GM19193 (cell line): ENCODE measurements around the gene MAD1L1.

Experiments
- POLR2A ChIP-seq: IDR thresholded peaks from 4 replicates; pipeline ENCODE4 v1.6.1; 2011; ENCODE audit not compliant: insufficient read depth, insufficient read length; ENCODE audit errors: extremely low read depth

The MAD1L1 gene

DNA sequence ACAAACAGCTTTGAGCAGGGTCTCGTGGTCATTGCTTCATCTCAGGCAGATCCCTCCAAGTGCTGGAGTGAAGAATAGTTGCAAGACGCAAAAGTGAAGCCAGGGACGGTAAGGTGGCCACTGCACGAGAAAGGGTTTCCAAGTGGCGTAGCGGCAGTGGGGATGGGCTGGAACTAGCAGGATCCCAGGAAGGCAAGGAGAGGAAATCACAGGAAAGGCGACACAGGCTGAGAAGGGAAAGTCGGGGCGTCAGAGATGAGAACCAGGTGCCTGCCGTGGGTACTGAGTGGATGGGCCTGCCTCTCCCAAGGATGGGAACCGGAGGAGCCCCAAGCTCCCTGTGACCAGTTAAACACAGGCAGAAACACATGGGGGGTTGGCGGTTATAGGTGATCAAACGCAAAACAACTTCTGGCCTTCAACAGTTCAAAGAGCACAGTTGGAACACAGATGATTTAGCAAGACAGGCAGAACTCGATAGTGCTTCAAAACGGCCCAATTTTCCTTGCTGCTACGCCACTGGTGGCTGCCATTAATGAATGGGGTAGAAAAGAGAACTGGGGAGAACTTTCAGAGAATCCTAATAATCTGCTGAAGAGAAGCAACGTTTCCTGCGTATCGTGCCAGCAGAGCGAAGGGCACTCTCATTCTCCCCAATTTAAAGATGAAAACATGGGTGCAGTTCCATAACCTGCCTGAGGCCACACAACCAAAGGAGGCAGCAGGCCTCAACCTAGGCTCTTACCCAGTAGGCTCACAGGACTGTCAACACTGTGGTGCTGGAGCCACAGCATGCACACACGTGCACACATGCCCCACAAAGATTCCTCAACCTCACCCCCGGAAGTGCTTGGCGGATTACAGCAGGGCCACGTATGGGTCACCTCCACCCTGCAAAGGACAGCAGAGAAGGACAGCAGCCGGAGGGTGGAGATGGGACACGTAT is 61.9 kb downstream of the MAD1L1 start:
- TF ChIP-seq POLR2A, result no peak

DNA sequence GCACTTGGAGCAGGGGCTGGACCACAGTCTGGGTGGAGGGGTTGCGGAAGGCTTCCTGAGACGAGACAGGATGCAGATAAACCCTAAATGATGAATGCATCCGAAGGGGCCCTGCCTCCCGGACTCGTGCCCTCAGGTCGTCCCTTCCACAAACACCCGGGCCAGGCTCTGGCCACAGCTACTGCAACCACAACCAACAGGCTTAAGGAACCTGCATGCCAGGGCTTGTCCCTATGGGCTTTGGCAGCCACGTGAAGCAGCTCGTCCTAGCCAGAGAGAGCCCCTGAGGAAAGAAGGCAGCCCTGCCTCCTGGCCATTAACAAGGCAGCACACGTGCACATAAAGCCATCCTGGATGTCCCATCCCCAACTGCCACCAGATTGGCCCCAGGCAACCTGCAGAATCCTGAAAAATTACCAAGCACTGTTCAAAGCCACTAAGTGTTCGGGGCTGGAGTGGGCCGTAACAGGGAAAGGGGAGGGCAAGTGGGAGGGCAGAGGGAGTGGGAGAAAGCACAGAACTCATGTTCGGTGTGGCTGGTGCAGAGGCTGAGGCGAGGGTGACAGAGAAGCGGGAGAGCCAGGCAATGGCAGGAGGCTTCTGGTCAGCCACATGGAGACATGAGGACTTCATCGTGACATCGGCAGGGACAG is 62.7 kb downstream of the MAD1L1 start:
- TF ChIP-seq POLR2A, result no peak

DNA sequence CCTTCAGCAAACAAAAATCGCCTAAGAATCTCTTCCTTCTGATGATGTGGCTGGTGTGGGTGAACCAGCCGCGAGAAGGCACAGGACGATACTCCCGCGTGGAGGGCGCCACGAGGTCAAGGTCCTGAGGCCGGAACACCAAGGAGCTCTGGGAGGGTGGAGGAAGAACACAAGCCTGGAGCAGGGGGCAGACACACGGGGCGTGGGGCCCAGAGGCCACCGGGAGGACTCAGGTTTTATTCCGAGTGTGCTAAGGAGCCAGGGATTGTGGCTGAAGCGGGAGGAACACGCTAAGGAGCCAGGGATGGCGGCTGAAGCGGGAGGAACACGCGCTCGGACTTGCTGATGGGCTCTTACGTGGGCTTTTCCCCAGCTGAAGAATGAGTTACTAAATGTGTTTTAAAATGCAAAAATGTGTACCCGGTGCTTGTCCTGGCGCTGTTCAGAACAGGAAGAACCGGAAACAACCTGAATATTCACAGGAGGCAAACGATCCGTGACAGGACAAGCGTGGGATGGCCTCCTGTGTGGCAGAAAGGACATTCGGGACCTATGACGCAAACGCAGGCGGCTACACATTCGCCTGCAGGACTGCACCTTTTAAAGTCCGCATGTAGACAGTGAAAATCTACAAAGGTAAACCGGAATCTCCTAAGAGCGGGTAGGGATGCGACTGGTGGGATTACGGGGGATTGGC is 64.0 kb downstream of the MAD1L1 start:
- TF ChIP-seq POLR2A, result no peak

DNA sequence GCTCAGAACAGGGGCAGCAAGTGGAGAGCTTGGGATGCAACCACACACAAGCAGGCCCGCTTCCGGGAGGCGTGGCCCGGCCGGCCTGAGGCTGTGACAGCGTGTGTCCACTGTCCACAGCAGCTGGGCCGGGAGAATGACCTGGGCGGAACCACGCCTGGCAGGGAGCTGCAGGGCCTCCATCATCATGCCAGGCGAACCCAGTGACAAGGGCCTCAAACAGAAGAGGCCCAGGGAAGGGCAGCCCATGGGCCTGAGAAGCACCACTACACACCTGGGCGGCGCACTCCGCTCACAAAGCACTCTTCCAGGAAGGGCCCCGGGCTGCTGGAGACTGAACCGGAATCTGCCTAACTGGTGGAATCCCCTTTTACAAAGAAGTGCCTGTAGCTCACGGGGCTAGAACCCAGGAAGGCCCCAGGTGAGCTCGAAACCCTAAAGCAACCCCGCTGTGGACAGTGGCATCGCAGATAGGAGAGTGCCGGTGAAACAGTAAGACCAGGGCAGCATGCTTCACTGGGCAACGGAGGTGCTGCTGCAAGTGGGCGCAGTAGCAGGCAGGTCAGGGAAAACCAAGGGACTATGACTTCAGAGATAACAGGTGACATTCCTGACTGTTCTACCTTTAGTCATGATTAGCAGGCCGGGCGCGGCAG is 66.0 kb downstream of the MAD1L1 start:
- no peak for TF ChIP-seq POLR2A

DNA sequence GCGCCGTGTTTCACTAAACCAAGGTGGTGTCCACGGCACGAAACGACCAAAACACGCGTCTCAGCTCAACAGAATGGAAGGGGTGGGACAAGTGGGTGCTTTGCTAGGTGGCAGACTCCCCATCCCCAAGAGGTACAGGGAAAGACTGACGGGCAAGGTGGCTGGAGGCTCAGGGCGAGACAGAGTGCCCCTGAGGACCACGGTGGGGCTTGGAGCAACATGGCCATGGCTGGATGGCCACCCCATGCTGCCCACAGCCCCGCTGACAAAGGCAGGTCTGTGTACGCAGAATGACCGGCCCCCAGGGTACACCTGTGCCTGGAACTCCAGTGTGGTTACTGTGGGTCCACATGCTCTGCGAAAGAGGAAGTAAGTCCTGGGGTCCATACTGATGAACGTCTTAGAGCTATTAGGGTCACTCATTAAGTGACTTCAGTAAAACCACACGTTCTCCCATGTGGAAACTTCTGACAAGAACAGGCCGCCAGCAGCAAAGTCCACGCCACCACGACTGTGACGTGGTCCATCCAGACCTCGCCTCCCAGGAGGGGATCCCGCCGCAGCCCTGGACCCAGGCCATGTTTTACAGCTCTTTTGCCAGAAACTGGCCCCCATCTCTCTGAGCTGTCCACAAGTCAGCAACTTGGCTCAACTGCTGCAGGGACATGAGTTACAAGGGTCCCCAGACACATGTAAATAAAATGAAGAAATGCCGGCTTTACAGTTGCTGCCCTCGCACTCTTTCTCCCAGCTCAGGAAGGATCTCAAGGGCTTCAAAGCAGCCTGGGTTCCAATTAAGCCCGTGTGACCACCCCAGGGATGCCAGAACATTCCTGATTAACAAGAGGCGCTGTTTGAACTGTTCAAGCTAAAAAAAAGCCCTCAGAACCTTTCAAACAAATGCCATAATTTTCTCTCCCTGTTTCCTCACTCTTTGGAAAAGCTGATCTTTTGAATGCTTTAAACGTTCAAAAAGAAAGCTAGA is 66.8 kb downstream of the MAD1L1 start:
- TF ChIP-seq POLR2A, result no peak

DNA sequence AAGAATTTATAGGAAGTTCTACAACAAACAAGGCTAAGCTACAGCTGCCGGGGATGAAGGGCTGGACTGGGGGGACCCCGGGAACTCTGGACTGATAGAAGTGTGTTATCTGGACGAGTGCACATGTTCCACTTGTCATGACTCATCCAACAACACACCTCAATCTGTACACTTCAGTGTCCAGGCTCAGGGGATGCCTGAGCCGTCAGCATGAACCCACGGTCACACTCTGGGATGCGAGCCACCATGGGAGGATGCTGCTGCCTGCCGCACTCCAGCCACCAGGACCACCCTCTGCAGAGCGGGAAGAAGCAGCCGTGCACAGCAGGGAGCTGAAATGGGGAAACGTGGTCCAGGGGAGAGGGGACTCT is 67.5 kb downstream of the MAD1L1 start:
- TF ChIP-seq POLR2A, result no peak

DNA sequence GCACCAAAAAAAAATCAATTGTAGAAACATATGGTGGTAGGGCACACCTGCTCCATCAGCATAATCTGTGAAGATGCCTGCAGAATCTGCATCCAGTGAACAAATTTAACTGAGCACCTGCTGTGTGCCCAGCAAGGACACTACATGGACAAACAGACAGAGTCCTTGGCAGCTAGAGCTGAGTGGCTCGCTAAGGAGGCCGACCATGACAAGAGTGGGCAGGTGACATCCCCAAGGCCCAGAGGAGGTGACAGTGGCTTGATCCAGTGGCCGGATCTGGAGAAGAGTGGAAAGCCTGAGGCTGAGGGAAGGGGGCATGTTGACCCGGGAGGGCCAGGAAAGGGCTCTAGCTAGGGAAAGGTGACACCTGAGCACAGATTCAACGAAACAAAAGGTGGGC is 68.1 kb downstream of the MAD1L1 start:
- no peak for TF ChIP-seq POLR2A

DNA sequence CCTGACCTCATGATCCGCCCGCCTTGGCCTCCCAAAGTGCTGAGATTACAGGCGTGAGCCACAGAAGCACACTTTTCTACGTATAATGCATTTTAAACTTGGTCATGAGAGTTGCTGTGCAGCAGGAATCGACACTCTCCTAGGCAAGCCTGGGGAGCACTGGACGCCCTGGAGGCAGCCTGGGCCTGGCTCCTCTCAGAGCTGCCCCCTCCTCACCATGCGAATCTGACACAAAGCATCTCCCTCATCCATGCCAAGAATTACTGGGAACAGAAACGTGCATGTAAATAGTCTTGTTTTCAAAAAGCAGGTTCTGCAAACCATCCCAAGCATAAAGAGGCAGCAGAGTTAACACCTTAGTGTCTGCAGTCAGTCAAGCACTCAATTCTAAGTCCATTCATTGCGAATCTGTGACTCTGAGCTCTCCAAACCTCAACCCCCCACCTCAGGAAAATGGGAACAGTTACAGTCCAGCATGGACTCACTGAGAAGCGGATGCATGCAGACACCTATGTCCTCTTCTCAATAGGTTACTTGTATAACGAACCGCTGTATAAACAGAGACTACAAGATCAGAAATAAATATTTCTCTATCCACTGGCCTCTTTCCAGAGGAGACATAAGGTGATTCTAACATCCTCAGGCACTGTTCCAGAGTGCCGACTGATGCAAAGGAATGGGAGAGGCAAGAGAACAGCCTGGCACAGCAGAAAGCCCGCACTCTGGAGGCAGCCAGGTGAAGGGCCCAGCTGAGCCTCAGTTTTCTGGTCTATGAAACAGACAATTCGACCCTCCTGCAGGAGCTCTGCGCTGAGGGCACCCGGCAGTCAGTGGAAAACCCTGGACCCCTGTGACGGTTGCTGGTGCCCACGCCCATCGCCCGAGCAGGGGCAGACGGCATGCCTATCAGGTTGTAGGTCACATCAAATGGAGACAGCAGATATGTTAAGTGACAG is 68.9 kb downstream of the MAD1L1 start:
- TF ChIP-seq POLR2A, result no peak

DNA sequence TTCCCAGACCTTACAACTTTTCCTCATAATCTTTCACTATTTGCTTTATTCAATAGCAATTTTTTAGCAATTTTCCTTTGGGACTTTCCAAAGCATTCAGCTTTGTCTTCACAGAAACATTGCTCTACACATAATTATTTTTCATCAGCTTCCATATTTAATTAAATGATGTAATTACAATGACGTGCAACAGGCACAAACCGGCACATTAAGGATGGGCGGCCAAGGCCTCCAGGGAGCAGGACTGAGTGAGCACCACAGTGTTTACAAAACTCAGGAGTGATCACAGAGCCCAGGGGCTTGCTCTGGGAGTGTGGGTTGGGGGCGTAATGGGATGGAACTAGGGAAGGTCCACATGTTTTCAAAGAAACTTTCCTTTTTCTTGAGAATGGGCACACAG is 69.8 kb downstream of the MAD1L1 start:
- TF ChIP-seq POLR2A, result no peak

DNA sequence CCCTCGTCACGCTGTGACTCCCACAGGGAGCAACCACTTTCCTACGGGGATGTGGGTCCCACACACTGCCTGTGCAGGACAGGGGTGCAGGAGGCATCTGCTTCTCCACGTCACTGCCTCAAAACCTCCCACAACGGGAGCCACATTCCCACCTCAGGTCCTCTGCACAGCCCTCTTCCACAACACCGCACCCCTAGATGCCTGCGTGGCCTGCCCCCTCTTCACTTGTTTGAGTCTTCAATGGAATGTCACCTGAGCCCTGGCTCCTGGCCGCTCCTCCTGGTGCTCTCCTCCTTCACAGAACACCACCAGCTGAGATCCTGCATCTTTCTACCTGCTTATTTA is 73.6 kb downstream of the MAD1L1 start:
- TF ChIP-seq POLR2A, result no peak

DNA sequence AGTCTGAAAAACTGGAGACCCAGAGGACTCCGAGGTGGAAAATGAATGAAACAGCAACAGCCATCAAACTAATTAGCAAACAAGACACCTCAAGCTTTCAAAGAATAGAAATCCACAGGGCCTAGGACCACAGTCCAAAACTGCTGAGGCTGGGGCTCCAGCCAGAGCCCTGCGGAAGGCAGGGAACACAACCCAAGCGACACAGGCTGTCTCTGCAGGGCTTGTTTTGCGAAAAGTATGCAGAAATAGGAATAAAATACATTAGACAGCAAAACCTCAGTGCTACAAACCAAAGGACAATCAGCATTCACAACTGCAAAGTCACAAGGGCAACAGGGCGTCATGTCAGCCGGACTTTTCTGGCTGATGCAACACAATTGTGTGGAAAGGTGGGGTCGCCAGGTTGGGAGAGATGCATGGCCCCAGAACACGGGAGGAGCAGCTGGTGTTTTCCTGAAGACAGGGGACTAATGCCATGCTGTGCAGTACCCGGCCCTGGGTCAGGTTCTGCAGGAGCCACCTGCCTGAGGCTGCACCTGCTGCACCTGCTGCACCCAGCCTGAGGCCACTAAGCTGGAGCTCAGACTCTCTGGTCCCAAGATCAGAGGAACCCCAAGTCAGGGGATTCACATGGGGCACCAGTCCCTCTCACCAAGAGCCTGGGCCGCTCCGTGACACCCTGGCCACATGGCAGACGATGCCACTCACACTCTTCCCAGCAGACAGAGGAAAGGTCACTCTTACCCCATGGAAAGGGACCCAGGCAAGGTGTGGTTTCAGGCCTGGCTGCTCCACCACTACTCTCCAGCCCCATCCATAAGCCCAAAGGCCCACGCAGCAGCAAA is 74.2 kb downstream of the MAD1L1 start:
- TF ChIP-seq POLR2A, result no peak
